ENCODE data around the gene ZSWIM8. TPM values are rescaled to one million over a fixed set of nuclear protein-coding genes. Genes with fewer than 3 reads are reported as not detected.

ZSWIM8 gene
- total RNA-seq, 4 donors from 2014 or later: 48.4 to 121 (median 101) TPM

GRCh38 chr10:73838827-73839226 is 53.4 kb downstream of the ZSWIM8 start:
- Histone ChIP-seq H3K27ac (peak overlapping the region in 2 of 4 donors; percentile 12 to 60), H3K9me3 (no peaks in the 10 kb centered on the region), H3K4me3 (no peak overlapping the region), H3K27me3 (no peaks in the 10 kb centered on the region), H3K36me3 (peaks cover 0 to 99% of the 10 kb centered on the region in 2 donors), H3K4me1 (peaks cover 0 to 18% (median 0%) of the 10 kb centered on the region in 3 donors)
- no peak for ATAC-seq
- 75 to 93% methylated on average over 3 to 4 of the region's 8 CpGs for WGBS, 2 donors (ENCODE audit: low coverage in 1 of 2)
- TF ChIP-seq EP300 (IDR thresholded peaks at IDR 0.05) (no peak), CTCF (IDR thresholded peaks at IDR 0.05) (no peak), POLR2A (IDR thresholded peaks at IDR 0.05) (no peak), POLR2AphosphoS5 (IDR thresholded peaks at IDR 0.05) (no peak)

- H3K36me3 ChIP-seq: peaks cover 0 to 100% of the 10 kb centered on the region in 2 donors
- WGBS, 2 donors (ENCODE audit: low coverage in 1 of 2): 100% methylated on average over 2 of the region's 40 CpGs; no CpG with 5 or more reads in 1 of the 2 donors
- TF ChIP-seq CTCF (IDR thresholded peaks at IDR 0.05) (no peak), EP300 (IDR thresholded peaks at IDR 0.05) (no peak), POLR2A (IDR thresholded peaks at IDR 0.05) (no peak), POLR2AphosphoS5 (IDR thresholded peaks at IDR 0.05) (no peak)
- H3K27me3 ChIP-seq: no peaks in the 10 kb centered on the region
- ATAC-seq: no peak
- peak overlapping the region in 1 of 4 donors; percentile 19 for H3K27ac ChIP-seq
- H3K4me1 ChIP-seq: peaks cover 0 to 18% (median 0%) of the 10 kb centered on the region in 3 donors
- no peak overlapping the region for H3K4me3 ChIP-seq
- H3K9me3 ChIP-seq: no peaks in the 10 kb centered on the region
Observed at GRCh38 chr10:73839276-73839966, 54.0 kb downstream of the ZSWIM8 start.

- H3K4me1 ChIP-seq: peaks cover 0 to 18% (median 0%) of the 10 kb centered on the region in 3 donors
- no peaks in the 10 kb centered on the region for H3K27me3 ChIP-seq
- peak overlapping the region in 1 of 4 donors; percentile 19 for H3K27ac ChIP-seq
- no peaks in the 10 kb centered on the region for H3K9me3 ChIP-seq
- no peak for ATAC-seq
- H3K36me3 ChIP-seq: peaks cover 0 to 100% of the 10 kb centered on the region in 2 donors
- no peak for TF ChIP-seq CTCF (IDR thresholded peaks at IDR 0.05)
- TF ChIP-seq EP300 (IDR thresholded peaks at IDR 0.05): no peak
- no peak for TF ChIP-seq POLR2A (IDR thresholded peaks at IDR 0.05)
- TF ChIP-seq POLR2AphosphoS5 (IDR thresholded peaks at IDR 0.05): no peak
- no peak overlapping the region for H3K4me3 ChIP-seq
- WGBS, 2 donors (ENCODE audit: low coverage in 1 of 2): 89 to 100% methylated on average over 2 to 3 of the region's 4 CpGs
Observed at GRCh38 chr10:73840056-73840402, 54.6 kb downstream of the ZSWIM8 start.

GRCh38 chr10:73840403-73841060 is 55.1 kb downstream of the ZSWIM8 start:
- Histone ChIP-seq H3K4me1 (peaks cover 0 to 18% (median 0%) of the 10 kb centered on the region in 3 donors), H3K4me3 (no peak overlapping the region), H3K9me3 (no peaks in the 10 kb centered on the region), H3K36me3 (peaks cover 0 to 100% of the 10 kb centered on the region in 2 donors), H3K27me3 (no peaks in the 10 kb centered on the region), H3K27ac (peak overlapping the region in 1 of 4 donors; percentile 18)
- 73 to 100% methylated on average over 3 to 6 of the region's 13 CpGs for WGBS, 2 donors (ENCODE audit: low coverage in 1 of 2)
- TF ChIP-seq POLR2AphosphoS5 (IDR thresholded peaks at IDR 0.05): no peak
- TF ChIP-seq EP300 (IDR thresholded peaks at IDR 0.05): no peak
- TF ChIP-seq CTCF (IDR thresholded peaks at IDR 0.05): no peak
- TF ChIP-seq POLR2A (IDR thresholded peaks at IDR 0.05): no peak
- no peak for ATAC-seq
